Measurements from ENCODE around the gene RGS4. TPM values are rescaled to one million over a fixed set of nuclear protein-coding genes. Genes with fewer than 3 reads are reported as not detected.

The RGS4 gene
- total RNA-seq, 2 donors from 2014 or later: 0.37 to 1.9 TPM

GRCh38 chr1:163094589-163094988 is 25.4 kb downstream of the RGS4 start:
- Histone ChIP-seq H3K27me3 (no peaks in the 10 kb centered on the region), H3K36me3 (no peaks in the 10 kb centered on the region), H3K4me1 (no peaks in the 10 kb centered on the region), H3K9ac (ENCODE audit: low read depth in 2 of 2, low read length in 2 of 2) (no peak overlapping the region), H3K9me3 (no peaks in the 10 kb centered on the region), H3K27ac (no peak overlapping the region), H3K4me3 (no peak overlapping the region)
- TF ChIP-seq CTCF (IDR thresholded peaks at IDR 0.05): no peak
- intact Hi-C loops (cut with DNase I): no loop called here
- no peak for DNase-seq

- H3K9ac ChIP-seq (ENCODE audit: low read depth in 2 of 2, low read length in 2 of 2): no peak overlapping the region
- no peaks in the 10 kb centered on the region for H3K36me3 ChIP-seq
- H3K27ac ChIP-seq: no peak overlapping the region
- DNase-seq: no peak
- H3K9me3 ChIP-seq: no peaks in the 10 kb centered on the region
- H3K4me1 ChIP-seq: no peaks in the 10 kb centered on the region
- no peak for TF ChIP-seq CTCF (IDR thresholded peaks at IDR 0.05)
- intact Hi-C loops (cut with DNase I): no loop called here
- no peak overlapping the region for H3K4me3 ChIP-seq
- no peaks in the 10 kb centered on the region for H3K27me3 ChIP-seq
Measured at GRCh38 chr1:163095213-163095612, 26.1 kb downstream of the RGS4 start.

GRCh38 chr1:163102590-163102989 is 33.4 kb downstream of the RGS4 start:
- Histone ChIP-seq H3K36me3 (no peaks in the 10 kb centered on the region), H3K27ac (no peak overlapping the region), H3K4me3 (no peak overlapping the region), H3K9ac (ENCODE audit: low read depth in 2 of 2, low read length in 2 of 2) (no peak overlapping the region), H3K27me3 (no peaks in the 10 kb centered on the region), H3K4me1 (no peaks in the 10 kb centered on the region), H3K9me3 (no peaks in the 10 kb centered on the region)
- intact Hi-C loops (cut with DNase I): no loop called here
- no peak for DNase-seq
- no peak for TF ChIP-seq CTCF (IDR thresholded peaks at IDR 0.05)

- H3K9ac ChIP-seq (ENCODE audit: low read depth in 2 of 2, low read length in 2 of 2): no peak overlapping the region
- DNase-seq: no peak
- TF ChIP-seq CTCF (IDR thresholded peaks at IDR 0.05): no peak
- H3K36me3 ChIP-seq: no peaks in the 10 kb centered on the region
- no peak overlapping the region for H3K27ac ChIP-seq
- no peaks in the 10 kb centered on the region for H3K4me1 ChIP-seq
- intact Hi-C loops (cut with DNase I): no loop called here
- no peaks in the 10 kb centered on the region for H3K27me3 ChIP-seq
- no peaks in the 10 kb centered on the region for H3K9me3 ChIP-seq
- H3K4me3 ChIP-seq: no peak overlapping the region
Measured at GRCh38 chr1:163104385-163105099, 35.4 kb downstream of the RGS4 start.

- TF ChIP-seq CTCF (IDR thresholded peaks at IDR 0.05): no peak
- Histone ChIP-seq H3K27ac (no peak overlapping the region), H3K4me3 (no peak overlapping the region), H3K36me3 (no peaks in the 10 kb centered on the region), H3K9ac (ENCODE audit: low read depth in 2 of 2, low read length in 2 of 2) (no peak overlapping the region), H3K27me3 (no peaks in the 10 kb centered on the region), H3K4me1 (no peaks in the 10 kb centered on the region), H3K9me3 (no peaks in the 10 kb centered on the region)
- DNase-seq: no peak
- intact Hi-C loops (cut with DNase I): no loop called here
Measured at GRCh38 chr1:163106364-163106987, 37.3 kb downstream of the RGS4 start.
